HG03108 (cell line): ENCODE results near the gene SORBS2.
"Not testable (repeated sequence)": the region's sequence is repeated elsewhere in the genome, so short reads cannot be mapped to it uniquely, and the experiment has no call there.

Source experiments
- ATAC-seq: cut with Tn5 transposase; IDR thresholded peaks from one replicate; pipeline ENCODE4 v1.9.1; 2021; ENCODE audit warnings: moderate library complexity; ENCODE audit not compliant: unreplicated experiment

SORBS2 gene

GRCh38 chr4:185716577-185717376 lies 95.2 kb downstream of the SORBS2 start:
- no peak for ATAC-seq

GRCh38 chr4:185716141-185716551 lies 95.8 kb downstream of the SORBS2 start:
- no peak for ATAC-seq

- not testable (repeated sequence) for ATAC-seq
These were observed 97.5 kb downstream of the SORBS2 start for GRCh38 chr4:185714524-185714923.

GRCh38 chr4:185713731-185714130 lies 98.3 kb downstream of the SORBS2 start:
- ATAC-seq, result no peak

GRCh38 chr4:185713272-185713671 lies 98.7 kb downstream of the SORBS2 start:
- no peak for ATAC-seq

GRCh38 chr4:185712350-185713024 lies 99.5 kb downstream of the SORBS2 start:
- no peak for ATAC-seq

- no peak for ATAC-seq
These were observed 100.3 kb downstream of the SORBS2 start for GRCh38 chr4:185711726-185712125.

- ATAC-seq, result no peak
These were observed 101.5 kb downstream of the SORBS2 start for GRCh38 chr4:185710487-185710995.

GRCh38 chr4:185709802-185710486 lies 102.0 kb downstream of the SORBS2 start:
- ATAC-seq, result no peak

GRCh38 chr4:185708348-185708747 lies 103.6 kb downstream of the SORBS2 start:
- ATAC-seq, result no peak

GRCh38 chr4:185707622-185708021 lies 104.4 kb downstream of the SORBS2 start:
- not testable (repeated sequence) for ATAC-seq

- ATAC-seq, result no peak
These were observed 109.8 kb downstream of the SORBS2 start for GRCh38 chr4:185702147-185702663.

GRCh38 chr4:185700630-185701029 lies 111.4 kb downstream of the SORBS2 start:
- ATAC-seq, result no peak

- no peak for ATAC-seq
These were observed 111.9 kb downstream of the SORBS2 start for GRCh38 chr4:185700048-185700447.

GRCh38 chr4:185697488-185697887 lies 114.5 kb downstream of the SORBS2 start:
- no peak for ATAC-seq

GRCh38 chr4:185695743-185696142 lies 116.3 kb downstream of the SORBS2 start:
- no peak for ATAC-seq

- no peak for ATAC-seq
These were observed 118.3 kb downstream of the SORBS2 start for GRCh38 chr4:185693548-185694215.

- ATAC-seq, result no peak
These were observed 122.6 kb downstream of the SORBS2 start for GRCh38 chr4:185689407-185689806.

GRCh38 chr4:185685804-185686203 lies 126.2 kb downstream of the SORBS2 start:
- ATAC-seq, result no peak

GRCh38 chr4:185683896-185684295 lies 128.1 kb downstream of the SORBS2 start:
- ATAC-seq, result no peak

GRCh38 chr4:185683222-185683621 lies 128.8 kb downstream of the SORBS2 start:
- no peak for ATAC-seq
